Neutrophil (primary cell): Measurements from ENCODE around the gene GRIK2.

Experiments
- H3K27ac ChIP-seq: fragments of 200-600 bp; sonication (generic); 2 replicates; pipeline ENCODE4 v1.5.1; 2016; ENCODE audit warnings: mild to moderate bottlenecking, moderate library complexity
- H3K27me3 ChIP-seq: fragments of 200-600 bp; sonication (generic); 2 replicates; pipeline ENCODE4 v1.6.0; 2016; ENCODE audit warnings: mild to moderate bottlenecking
- H3K36me3 ChIP-seq: fragments of 200-600 bp; sonication (generic); 2 replicates; pipeline ENCODE4 v1.5.1; 2017
- H3K4me1 ChIP-seq, 2 experiments: fragments of 200-600 bp in 1 of 2; sonication (generic) in 1 of 2; 1 replicate in 1 of 2; 2 replicates in 1 of 2; pipeline versions ENCODE4 v1.5.1 to v1.6.1; 2013 to 2016; ENCODE audit warnings: low read depth in 1 of 2, low read length in 1 of 2, mild to moderate bottlenecking in 1 of 2, moderate library complexity in 1 of 2; ENCODE audit not compliant: control insufficient read depth in 1 of 2, insufficient read depth in 1 of 2
- H3K4me3 ChIP-seq, 2 experiments: fragments of 200-600 bp in 1 of 2; sonication (generic) in 1 of 2; 1 replicate in 1 of 2; 2 replicates in 1 of 2; pipeline ENCODE4 v1.5.1; 2013 to 2016; ENCODE audit warnings: low read depth in 1 of 2, low read length in 1 of 2, mild to moderate bottlenecking in 1 of 2, moderate library complexity in 1 of 2
- H3K9me3 ChIP-seq: fragments of 200-600 bp; sonication (generic); 2 replicates; pipeline ENCODE4 v1.5.1; 2016
- CTCF ChIP-seq: fragments of 200-600 bp; sonication (generic); IDR thresholded peaks from 2 replicates; pipeline ENCODE4 v1.5.1; 2016; ENCODE audit warnings: antibody characterized with exemption

GRIK2 gene

GRCh38 chr6:101486124-101486523, 92.6 kb downstream of the GRIK2 start:
- no peak overlapping the region for H3K4me3 ChIP-seq
- no peak for TF ChIP-seq CTCF
- H3K36me3 ChIP-seq, result no peaks in the 10 kb centered on the region
- no peaks in the 10 kb centered on the region for H3K27me3 ChIP-seq
- H3K4me1 ChIP-seq, result no peaks in the 10 kb centered on the region
- no peak overlapping the region for H3K27ac ChIP-seq
- no peaks in the 10 kb centered on the region for H3K9me3 ChIP-seq

- Histone ChIP-seq H3K36me3 (no peaks in the 10 kb centered on the region), H3K9me3 (no peaks in the 10 kb centered on the region), H3K4me3 (no peak overlapping the region), H3K4me1 (no peaks in the 10 kb centered on the region), H3K27me3 (no peaks in the 10 kb centered on the region), H3K27ac (no peak overlapping the region)
- TF ChIP-seq CTCF, result no peak
These were observed 93.2 kb downstream of the GRIK2 start for GRCh38 chr6:101486726-101487125.

- Histone ChIP-seq H3K27me3 (no peaks in the 10 kb centered on the region), H3K36me3 (no peaks in the 10 kb centered on the region), H3K27ac (no peak overlapping the region), H3K4me3 (no peak overlapping the region), H3K9me3 (no peaks in the 10 kb centered on the region), H3K4me1 (no peaks in the 10 kb centered on the region)
- TF ChIP-seq CTCF, result no peak
These were observed 95.9 kb downstream of the GRIK2 start for GRCh38 chr6:101489456-101489855.

GRCh38 chr6:101490857-101491256, 97.3 kb downstream of the GRIK2 start:
- Histone ChIP-seq H3K27ac (no peak overlapping the region), H3K4me3 (no peak overlapping the region), H3K9me3 (no peaks in the 10 kb centered on the region), H3K36me3 (no peaks in the 10 kb centered on the region), H3K27me3 (no peaks in the 10 kb centered on the region), H3K4me1 (no peaks in the 10 kb centered on the region)
- TF ChIP-seq CTCF, result no peak

GRCh38 chr6:101502818-101503217, 109.3 kb downstream of the GRIK2 start:
- Histone ChIP-seq H3K27ac (no peak overlapping the region), H3K36me3 (no peaks in the 10 kb centered on the region), H3K27me3 (no peaks in the 10 kb centered on the region), H3K4me1 (no peaks in the 10 kb centered on the region), H3K9me3 (no peaks in the 10 kb centered on the region), H3K4me3 (no peak overlapping the region)
- TF ChIP-seq CTCF, result no peak

GRCh38 chr6:101509536-101509935, 116.0 kb downstream of the GRIK2 start:
- Histone ChIP-seq H3K27ac (no peak overlapping the region), H3K36me3 (no peaks in the 10 kb centered on the region), H3K4me3 (no peak overlapping the region), H3K4me1 (no peaks in the 10 kb centered on the region), H3K27me3 (no peaks in the 10 kb centered on the region), H3K9me3 (no peaks in the 10 kb centered on the region)
- no peak for TF ChIP-seq CTCF
